K562 treated with DMSO at 1 percent for 24 hours (cell line): Measurements from ENCODE around the gene PPP2R1A. TPM values are rescaled to one million over a fixed set of nuclear protein-coding genes. Genes with fewer than 3 reads are reported as not detected.

Experiments
- total RNA-seq: library from RNA; unstranded; fragments of 300-600 nt; gene quantifications from 2 replicates; pipeline ENCODE4 v1.2.3, GENCODE V29; 2022; ENCODE audit warnings: low read depth; ENCODE audit not compliant: insufficient read depth

Gene PPP2R1A
- total RNA-seq = 143 and 145 TPM in 2 replicates

DNA sequence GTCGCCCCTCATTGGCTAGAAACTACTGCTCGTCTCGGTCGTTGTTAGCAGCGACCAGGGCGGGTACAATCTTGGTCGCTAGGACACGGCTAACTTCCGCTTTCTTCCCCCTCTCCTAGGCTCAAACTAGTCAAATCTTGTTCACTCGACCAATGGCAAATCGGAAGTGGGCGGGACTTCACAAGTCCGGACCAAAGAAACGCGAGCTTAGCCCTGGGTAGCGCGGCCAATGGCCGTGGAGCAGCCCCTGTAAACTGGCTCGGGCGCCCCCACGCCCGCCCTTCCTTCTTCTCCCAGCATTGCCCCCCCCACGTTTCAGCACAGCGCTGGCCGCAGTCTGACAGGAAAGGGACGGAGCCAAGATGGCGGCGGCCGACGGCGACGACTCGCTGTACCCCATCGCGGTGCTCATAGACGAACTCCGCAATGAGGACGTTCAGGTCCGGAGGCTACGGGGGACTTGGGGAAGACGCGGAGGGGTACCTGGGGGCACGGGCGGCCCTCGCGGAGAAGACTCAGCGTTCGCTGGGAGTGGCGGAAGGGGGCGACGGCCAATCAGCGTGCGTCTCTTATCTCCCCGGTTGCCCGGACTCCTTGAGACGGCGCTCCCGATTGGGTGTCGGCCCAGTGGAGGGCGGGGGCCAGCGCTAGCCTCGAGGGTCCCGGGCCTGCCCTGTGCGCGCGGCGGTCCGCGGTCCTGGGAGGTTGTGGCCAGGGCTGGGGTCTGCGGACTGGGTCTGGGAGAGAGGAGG, at the start of gene PPP2R1A:
TSS of gene PPP2R1A (plus strand) at position 318 of the 752 bp plus-strand sequence. CDS start at position 363, 45 bp downstream.

DNA sequence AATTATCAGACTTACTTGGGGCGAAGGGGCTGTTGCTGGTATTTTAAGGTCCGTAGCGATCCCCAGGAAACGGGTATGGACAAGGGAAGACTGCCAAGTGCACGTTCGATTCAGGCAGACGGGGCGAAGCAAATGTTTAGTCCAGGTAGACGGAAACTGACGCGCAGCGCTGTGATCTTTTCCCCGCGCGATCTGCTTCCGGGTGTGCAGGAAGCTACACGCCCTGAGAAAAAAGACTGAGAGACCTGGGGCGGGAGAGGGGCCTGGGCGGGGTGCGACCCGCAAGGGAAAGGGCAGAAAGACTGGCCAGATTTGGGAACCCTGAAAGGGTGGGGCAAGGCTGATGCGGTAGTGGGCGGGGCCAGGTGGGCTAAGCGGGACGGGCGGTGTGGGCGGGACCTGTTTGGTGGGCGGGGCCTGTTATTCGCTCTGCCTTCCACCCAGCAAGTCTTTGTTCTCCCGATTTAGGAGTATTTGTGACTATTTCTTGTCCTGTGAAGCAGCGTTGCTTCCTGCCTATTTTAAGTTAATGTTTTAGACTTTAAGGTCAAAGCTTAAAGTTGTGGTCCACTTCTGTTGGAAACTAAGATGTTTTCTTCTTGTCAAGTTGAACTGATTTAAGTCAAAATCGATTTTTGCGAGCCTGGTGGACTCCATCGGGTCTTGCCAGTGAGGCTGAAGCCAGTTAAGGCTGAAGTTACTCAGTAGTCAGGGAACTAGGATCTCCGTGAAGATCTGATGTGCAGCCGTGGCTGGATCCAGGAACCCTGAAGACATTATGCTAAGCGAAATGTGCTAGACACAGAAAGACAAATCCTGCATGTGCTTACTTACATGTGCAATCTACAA, 18.3 kb upstream of the PPP2R1A start, which contains the start of gene ZNF836:
TSS of gene ZNF836 (minus strand) at position 301 of the 849 bp plus-strand sequence. CDS start 3,549 bp downstream, outside the sequence.

GRCh38 chr19:52269338-52270261, 79.7 kb downstream of the PPP2R1A start, which contains the start of gene ZNF766:
Gene ZNF766, plus strand, starts transcription at chr19:52269587. Its CDS starts 27 bp downstream, at chr19:52269614.

Other genes starting within 250 kb of the PPP2R1A start
- 1.5 and 3.0 TPM in 2 replicates for gene ZNF350, start 203.2 kb upstream of the PPP2R1A start, total RNA-seq
- gene ZNF615, start 181.8 kb upstream of the PPP2R1A start, total RNA-seq = 2.5 and 3.9 TPM in 2 replicates
- 2.6 and 3.5 TPM in 2 replicates for gene ZNF614, start 161.7 kb upstream of the PPP2R1A start, total RNA-seq
- 1.7 and 2.7 TPM in 2 replicates for gene ZNF432, start 141.2 kb upstream of the PPP2R1A start, total RNA-seq
- gene ZNF841, start 94.3 kb upstream of the PPP2R1A start, total RNA-seq = 3.5 and 4.8 TPM in 2 replicates
- gene ZNF616, start 50.1 kb upstream of the PPP2R1A start, total RNA-seq = 5.3 and 5.9 TPM in 2 replicates
- 0.54 and 0.94 TPM in 2 replicates for gene ZNF836, start 18.4 kb upstream of the PPP2R1A start, total RNA-seq
- 2.9 and 4.0 TPM in 2 replicates for gene ZNF766, start 79.5 kb downstream of the PPP2R1A start, total RNA-seq
- gene ZNF480, start 107.1 kb downstream of the PPP2R1A start, total RNA-seq = 2.6 and 6.0 TPM in 2 replicates
- gene ZNF610, start 146.2 kb downstream of the PPP2R1A start, total RNA-seq = not detected in 2 replicates
- not detected in 2 replicates for gene ZNF880, start 179.9 kb downstream of the PPP2R1A start, total RNA-seq
- 0.82 and 0.93 TPM in 2 replicates for gene ZNF528, start 207.8 kb downstream of the PPP2R1A start, total RNA-seq
- 0.50 TPM in 1 of 2 replicates, not detected in the other for gene ZNF534, start 239.1 kb downstream of the PPP2R1A start, total RNA-seq